ENCODE measurements around the gene SLC12A7.

The SLC12A7 gene

GRCh38 chr5:1141834-1142233 is 30.0 kb upstream of the SLC12A7 start:
- FAIRE-seq, result no peak
- no peak for DNase-seq (ENCODE audit: low spot score)

GRCh38 chr5:1140818-1141189 is 28.9 kb upstream of the SLC12A7 start:
- DNase-seq (ENCODE audit: low spot score) (no peak), FAIRE-seq (no peak)

GRCh38 chr5:1140171-1140817 is 28.4 kb upstream of the SLC12A7 start:
- DNase-seq (ENCODE audit: low spot score) (no peak), FAIRE-seq (no peak)

GRCh38 chr5:1139331-1140170 is 27.7 kb upstream of the SLC12A7 start:
- FAIRE-seq (no peak), DNase-seq (ENCODE audit: low spot score) (no peak)

DNA sequence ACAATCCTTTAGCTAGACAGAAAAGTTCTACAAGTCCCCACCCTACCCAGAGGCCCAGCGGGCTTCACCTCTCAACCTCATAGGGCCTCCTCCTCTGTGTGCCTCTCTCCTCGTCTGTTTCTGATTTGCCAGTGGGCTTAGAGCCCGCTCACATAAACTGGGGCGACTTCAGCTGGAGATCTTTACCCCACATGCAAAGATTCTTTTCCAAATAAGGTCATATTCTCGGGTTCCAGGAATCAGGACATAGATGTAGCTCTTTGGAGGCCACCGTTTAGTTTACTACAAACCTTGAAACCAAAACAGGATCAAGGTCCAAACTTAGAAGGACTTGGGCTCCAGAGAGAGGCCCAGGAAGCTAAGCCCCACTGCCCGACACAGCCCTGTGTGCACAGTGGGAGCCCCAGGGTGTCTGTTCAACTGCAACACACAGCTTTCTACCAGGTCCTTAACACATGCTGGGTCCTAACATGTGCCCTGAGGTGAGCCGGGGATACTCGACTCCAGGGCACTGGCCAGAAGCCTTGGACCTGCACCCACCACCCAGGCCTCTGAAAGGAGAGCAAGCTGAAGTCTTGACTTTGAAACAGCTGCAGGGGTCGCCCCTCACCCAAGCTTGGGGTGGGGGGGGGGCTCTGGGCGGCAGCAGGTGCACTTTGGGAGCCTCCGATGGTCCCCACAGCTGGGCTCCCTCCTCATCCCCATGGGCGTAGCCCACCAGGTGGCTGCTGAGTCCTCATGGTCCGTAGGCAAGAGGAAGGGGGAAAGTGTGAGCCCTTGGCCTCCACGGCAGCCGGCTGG is 26.8 kb upstream of the SLC12A7 start:
- DNase-seq (ENCODE audit: low spot score) (no peak), FAIRE-seq (no peak)

DNA sequence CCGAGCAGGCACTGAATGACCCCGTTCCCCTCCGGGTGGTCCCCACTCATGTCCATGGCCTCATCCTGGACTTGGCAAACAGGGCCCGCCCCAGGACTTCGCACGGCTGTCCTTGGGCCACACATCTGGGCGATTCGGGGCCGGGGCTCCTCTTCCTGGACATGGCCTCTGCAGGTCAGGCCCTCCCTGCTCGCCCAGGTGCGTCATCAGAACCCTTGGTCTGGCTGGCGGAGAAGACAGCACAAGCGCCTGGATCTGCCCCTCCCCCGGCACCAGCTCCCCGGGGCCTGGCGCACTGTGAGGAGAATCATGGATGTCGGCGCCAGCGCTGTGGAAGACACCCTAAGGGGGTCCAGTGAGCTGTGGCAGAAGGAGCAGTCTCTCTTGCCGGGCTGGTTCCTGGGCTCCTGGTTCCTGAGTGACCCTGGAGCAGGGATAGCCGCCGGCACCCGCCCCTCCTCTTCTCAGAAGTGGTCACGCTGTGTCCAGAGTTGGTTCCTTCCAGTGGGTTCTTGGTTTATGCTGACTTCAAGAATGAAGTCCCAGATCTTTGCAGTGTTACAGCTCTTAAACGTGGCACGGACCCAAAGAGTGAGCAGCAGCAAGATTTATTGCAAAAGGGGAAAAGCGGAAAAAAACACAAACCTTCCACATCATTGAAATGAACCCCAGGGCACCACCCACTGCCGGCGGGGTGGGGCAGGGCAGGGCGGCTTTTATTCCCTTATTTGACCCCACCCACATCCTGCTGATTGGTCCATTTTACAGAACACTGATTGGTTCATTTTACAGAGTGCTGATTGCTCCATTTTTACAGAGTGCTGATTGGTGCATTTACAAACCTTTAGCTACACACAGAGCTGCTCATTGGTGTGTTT is 25.9 kb upstream of the SLC12A7 start:
- DNase-seq (ENCODE audit: low spot score) (no peak), FAIRE-seq (no peak)

GRCh38 chr5:1136814-1137213 is 25.0 kb upstream of the SLC12A7 start:
- no peak for FAIRE-seq
- no peak for DNase-seq (ENCODE audit: low spot score)

DNA sequence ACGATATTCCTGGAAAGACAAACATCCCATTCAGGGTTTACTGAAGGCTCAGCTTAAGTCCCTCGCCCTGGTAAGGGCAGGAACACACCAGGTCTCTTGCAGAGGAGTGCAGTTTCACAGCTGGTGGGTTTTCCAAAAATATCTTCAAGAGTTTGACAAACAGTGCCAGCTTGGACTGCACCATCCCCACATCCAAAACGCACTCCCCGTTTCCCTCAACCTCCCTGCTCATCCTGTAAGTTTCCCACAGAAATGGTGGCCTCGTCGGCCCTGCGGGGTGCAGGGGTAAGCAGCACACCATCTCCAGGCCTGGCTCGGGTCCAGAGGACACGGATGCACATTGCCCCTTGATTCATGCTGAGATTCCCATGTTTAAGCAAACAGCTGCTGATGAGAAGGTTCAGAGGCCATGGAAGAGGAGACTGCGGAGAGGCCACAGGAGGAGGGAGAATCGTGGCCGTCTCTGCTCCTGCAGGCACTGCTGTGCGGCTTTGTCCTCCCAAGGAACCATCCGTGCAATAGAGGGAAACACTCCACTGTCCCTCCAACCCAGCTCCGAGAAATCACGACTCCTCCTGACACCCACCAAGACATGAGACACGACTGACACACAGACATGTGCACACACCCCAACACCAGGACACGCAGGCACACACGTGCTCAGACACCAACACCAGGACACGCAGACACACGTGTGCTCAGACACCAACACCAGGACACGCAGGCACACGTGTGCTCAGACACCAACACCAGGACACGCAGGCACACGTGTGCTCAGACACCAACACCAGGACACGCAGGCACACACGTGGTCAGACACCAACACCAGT is 24.0 kb upstream of the SLC12A7 start:
- DNase-seq (ENCODE audit: low spot score) (no peak), FAIRE-seq (no peak)

DNA sequence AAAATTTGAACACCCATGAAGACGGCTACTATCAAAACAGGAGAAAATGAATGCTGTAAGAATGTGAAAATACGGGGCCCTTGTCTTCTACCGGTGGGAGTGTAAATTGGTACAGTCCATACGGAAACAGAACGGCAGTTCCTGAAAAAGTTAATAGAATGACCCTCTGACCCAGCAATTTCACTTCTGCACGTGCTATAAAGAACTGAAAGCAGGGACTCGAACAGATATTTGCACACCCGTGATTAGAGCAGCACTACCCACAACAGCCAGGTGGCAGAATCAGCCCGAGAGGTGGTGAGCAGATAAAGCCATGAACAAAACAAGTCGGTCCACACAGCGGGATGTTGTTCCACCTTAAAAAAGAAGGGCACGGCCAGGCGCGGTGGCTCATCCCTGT is 22.6 kb upstream of the SLC12A7 start:
- no peak for DNase-seq (ENCODE audit: low spot score)
- FAIRE-seq, result no peak

DNA sequence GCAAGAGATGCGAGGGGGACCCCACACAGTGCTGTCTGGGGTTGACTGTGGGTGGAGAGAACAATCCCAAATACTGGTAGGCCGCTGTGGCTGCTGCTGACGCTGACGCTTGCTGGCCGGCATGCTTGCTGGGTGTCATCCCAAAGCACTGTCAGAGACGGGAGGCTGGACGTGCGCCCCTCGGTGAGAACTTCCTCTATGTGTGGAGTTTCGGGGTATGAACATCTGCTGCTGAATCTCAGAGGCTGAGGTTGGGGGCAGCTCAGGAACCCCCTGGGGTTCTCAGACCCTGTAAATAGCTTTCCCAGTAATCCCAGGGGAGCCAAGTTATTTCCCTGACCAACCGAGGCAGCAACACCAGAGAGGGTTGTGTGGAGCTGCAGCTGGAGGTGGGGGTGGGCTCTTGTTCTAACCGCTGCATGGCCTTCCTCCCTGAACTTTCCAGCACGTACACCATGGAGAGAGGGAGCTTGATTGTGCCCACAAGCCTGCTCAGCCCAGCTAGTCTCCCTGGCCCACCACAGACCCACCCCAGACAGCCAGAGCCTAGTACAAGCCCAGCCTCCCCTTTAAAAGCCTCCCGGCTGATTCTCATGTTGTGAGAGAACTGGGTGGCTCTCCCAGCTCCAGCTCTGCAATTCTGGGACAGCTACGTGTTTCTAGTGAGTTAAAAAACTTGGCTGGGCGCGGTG is 21.8 kb upstream of the SLC12A7 start:
- FAIRE-seq (no peak), DNase-seq (ENCODE audit: low spot score) (no peak)

DNA sequence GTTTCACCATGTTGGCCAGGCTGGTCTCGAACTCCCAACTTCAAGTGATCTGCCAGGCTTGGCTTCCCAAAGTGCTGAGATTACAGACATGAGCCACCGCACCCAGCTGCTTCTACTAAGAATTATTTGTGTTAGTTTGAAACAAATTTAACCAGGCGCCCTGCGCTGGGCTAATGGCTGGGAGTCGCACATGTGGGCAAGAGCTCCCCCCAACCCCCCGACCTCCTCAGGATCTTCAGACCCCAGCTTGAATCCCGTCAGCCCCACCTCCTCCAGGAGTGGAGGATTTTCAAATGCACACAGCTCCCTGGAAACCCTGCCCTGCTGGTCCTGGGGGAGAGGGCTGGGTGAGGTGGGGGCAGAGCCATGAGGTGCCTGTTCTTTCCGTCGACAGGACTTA is 21.2 kb upstream of the SLC12A7 start:
- FAIRE-seq (no peak), DNase-seq (ENCODE audit: low spot score) (no peak)

- no peak for FAIRE-seq
- no peak for DNase-seq (ENCODE audit: low spot score)
These were observed 20.7 kb upstream of the SLC12A7 start for GRCh38 chr5:1132570-1132969.

- DNase-seq (ENCODE audit: low spot score) (no peak), FAIRE-seq (no peak)
These were observed 19.9 kb upstream of the SLC12A7 start for GRCh38 chr5:1131726-1132125.

DNA sequence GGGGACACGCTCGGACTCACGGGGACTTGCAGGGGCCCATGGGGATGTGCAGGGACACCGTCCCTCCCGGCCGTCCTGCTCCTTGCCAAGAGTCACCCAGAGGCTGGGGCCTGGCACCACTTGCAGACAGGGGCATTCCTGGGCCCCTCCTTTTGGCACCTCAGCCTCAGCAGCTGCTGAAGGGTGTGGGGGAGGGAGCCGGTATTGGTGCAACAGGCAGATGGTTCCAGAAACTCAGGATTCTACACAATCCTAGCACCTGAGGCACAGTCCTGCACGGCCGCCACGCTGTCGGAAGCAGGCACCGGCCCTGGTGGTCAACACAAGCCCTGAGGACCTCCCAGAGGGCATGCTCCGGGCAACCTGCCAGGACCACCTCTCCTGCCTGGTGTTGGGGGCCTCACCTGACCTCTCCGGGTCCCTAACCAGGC is 19.3 kb upstream of the SLC12A7 start:
- DNase-seq (ENCODE audit: low spot score), result no peak
- no peak for FAIRE-seq

GRCh38 chr5:1130218-1130946 is 18.5 kb upstream of the SLC12A7 start:
- DNase-seq (ENCODE audit: low spot score) (no peak), FAIRE-seq (no peak)

DNA sequence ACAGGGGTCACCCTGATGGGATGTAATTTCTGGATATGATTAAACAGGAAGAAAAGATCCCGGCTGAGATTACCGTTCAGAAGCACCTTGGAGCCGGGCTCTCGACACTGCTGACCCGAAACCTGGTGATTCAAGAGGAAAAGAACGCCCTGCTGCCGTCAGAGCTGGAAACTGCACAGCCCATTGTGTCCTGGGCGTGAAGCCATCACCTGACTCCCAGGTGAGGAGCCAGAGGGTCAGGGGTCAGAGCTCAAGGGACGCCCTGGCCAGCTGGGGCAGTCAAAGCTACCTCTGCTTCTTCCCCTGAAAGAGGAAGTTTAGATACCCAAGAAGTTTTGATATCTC is 17.8 kb upstream of the SLC12A7 start:
- no peak for FAIRE-seq

DNA sequence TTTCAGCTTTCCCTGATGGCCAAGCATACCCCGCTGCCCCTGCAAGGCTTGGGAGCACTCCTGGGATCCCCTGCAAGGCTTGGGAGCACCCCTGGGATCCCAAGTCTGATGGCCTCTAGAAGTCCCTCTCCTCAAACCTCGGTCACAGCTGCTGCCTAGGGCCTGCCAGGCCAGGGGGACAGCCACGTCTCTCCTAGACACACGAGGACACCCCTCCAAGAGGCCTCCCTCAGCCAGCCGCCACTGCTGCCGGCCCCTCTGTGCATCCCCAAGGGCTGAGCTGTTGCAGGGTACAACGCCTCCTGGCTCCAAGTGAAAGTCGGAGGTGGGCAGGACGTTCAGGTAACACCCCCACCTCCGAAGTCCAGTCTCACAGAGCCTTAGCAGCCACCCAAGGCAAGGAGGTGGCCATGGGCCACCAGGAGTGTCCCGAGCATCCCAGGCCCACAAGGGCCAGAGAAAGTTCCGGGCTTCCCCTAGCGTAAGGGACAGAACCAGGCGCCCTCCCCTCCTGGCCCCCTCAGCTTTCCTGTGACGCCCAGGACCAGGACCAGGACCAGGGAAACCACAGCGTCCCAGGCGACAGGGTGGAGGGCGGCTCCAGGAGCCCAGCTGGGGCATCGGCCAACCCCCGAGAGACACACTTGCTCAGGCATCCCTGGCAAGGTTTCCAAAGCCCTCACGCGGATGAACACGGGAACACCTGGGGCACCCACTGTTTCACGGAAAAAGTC is 17.3 kb upstream of the SLC12A7 start:
- FAIRE-seq (no peak), DNase-seq (ENCODE audit: low spot score) (no peak)

More for the DNA sequence above, 17.8 kb upstream of the SLC12A7 start:
- DNase-seq (ENCODE audit: low spot score), result no peak

DNA sequence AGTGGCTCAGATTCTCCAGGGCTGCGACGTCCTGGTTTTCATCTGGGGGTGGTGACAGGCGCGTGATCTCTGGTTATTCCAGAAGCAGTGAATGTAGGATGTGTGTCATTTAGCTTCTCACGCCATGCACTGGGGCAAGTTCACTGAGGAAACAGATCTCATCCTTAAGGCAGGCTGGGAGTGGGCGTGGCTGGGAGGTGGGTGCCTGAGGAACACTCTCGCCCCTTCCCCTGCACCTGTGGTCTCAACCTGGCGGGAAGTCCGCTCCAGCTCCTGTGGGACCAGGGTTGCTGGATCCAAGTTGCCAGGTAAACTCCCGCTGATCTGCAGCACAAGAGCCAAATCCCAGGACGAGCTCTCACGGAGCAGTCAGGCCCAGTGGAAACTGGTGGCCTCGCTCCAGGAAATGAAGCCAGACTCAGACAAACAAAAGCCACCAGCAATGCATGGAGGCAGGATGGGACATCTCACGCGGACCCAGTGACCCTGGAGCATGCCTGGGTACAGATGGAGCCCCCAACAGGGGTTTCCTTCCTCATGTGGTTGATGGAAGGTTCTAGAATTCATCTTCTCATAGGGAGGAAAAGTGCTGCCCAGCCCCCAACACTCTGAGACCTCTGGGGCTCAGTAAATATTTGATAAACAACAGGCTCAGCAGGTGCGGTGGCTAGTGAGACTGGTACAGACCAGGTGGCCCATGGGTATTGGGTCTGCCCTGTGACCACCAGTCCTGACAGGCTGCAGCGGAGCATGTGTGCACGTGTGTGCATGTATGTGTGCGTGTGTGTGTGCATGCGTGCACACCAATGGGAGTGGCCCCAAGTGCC is 16.3 kb upstream of the SLC12A7 start:
- no peak for FAIRE-seq
- no peak for DNase-seq (ENCODE audit: low spot score)
